CD8-positive, alpha-beta memory T cell (primary cell): ENCODE measurements around the gene ABR. TPM values are rescaled to one million over a fixed set of nuclear protein-coding genes. Genes with fewer than 3 reads are reported as not detected.
A peak's percentile ranks its signal among the peaks of the same experiment; 100 is the strongest.

Experiments
- CTCF ChIA-PET: fragments of 350-600 bp; sonication (Branson Sonifier 250); formaldehyde crosslinking; loops from one replicate; lab custom pipeline; 2021; ENCODE audit warnings: antibody characterized with exemption; lab: Charles Lee
- POLR2A ChIA-PET: fragments of 350-600 bp; sonication (Branson Sonifier 250); formaldehyde crosslinking; loops from one replicate; lab custom pipeline; 2021; ENCODE audit warnings: antibody characterized with exemption; lab: Charles Lee
- DNase-seq, 5 donors: peaks; one replicate each; pipeline versions ENCODE4 v3.0.0 to v3.0.0-alpha.2; 2020 to 2022; ENCODE audit warnings: mixed read lengths in 1 of 5
- H3K27ac ChIP-seq: one replicate; pipeline ENCODE4 v1.7.0; 2013; ENCODE audit warnings: low read depth, mild to moderate bottlenecking, low read length, moderate library complexity
- H3K27me3 ChIP-seq: 2 replicates; pipeline ENCODE4 v1.7.0; 2013; ENCODE audit warnings: low read length, mild to moderate bottlenecking; ENCODE audit not compliant: insufficient read depth, poor library complexity, severe bottlenecking
- H3K36me3 ChIP-seq: 2 replicates; pipeline ENCODE4 v1.7.0; 2013; ENCODE audit warnings: mild to moderate bottlenecking, low read length, moderate library complexity; ENCODE audit not compliant: insufficient read depth
- H3K4me1 ChIP-seq: 2 replicates; pipeline ENCODE4 v1.7.0; 2013; ENCODE audit warnings: mild to moderate bottlenecking, low read length, moderate library complexity; ENCODE audit not compliant: insufficient read depth
- H3K4me3 ChIP-seq: 2 replicates; pipeline ENCODE4 v1.7.0; 2013; ENCODE audit warnings: mild to moderate bottlenecking, low read length
- H3K9me3 ChIP-seq: 2 replicates; pipeline ENCODE4 v1.7.0; 2013; ENCODE audit warnings: mild to moderate bottlenecking, low read length
- H3K27ac Mint-ChIP-seq, 8 donors: one replicate each; pipeline ENCODE4 v1.8.0; 2020 to 2021; ENCODE audit warnings: mixed read lengths in 8 of 8, mild to moderate bottlenecking in 6 of 8, inconsistent platforms in 3 of 8, moderate library complexity in 3 of 8
- H3K27me3 Mint-ChIP-seq, 2 donors: one replicate each; pipeline ENCODE4 v1.8.0; 2020 to 2021; ENCODE audit warnings: mixed read lengths in 2 of 2, mild to moderate bottlenecking in 1 of 2, moderate library complexity in 1 of 2
- H3K36me3 Mint-ChIP-seq, 3 donors: one replicate each; pipeline ENCODE4 v1.8.0; 2020 to 2021; ENCODE audit warnings: mixed read lengths in 3 of 3, inconsistent platforms in 1 of 3, mild to moderate bottlenecking in 1 of 3
- H3K4me1 Mint-ChIP-seq, 3 donors: one replicate each; pipeline ENCODE4 v1.8.0; 2020 to 2021; ENCODE audit warnings: mixed read lengths in 3 of 3, inconsistent platforms in 1 of 3, mild to moderate bottlenecking in 1 of 3
- H3K4me3 Mint-ChIP-seq, 7 donors: one replicate each; pipeline ENCODE4 v1.8.0; 2020 to 2021; ENCODE audit warnings: mixed read lengths in 7 of 7, mild to moderate bottlenecking in 6 of 7, moderate library complexity in 4 of 7, inconsistent platforms in 2 of 7
- H3K9me3 Mint-ChIP-seq, 5 donors: one replicate each; pipeline ENCODE4 v1.8.0; 2020 to 2022; ENCODE audit warnings: mixed read lengths in 5 of 5, mild to moderate bottlenecking in 3 of 5, moderate library complexity in 2 of 5, inconsistent platforms in 1 of 5
- polyA plus RNA-seq: library from polyadenylated mRNA; unstranded; fragments of 300-500 nt; fragmentation: Illumina TruSeq; gene quantifications from one replicate; pipeline ENCODE4 v1.2.3, GENCODE V29; 2021
- total RNA-seq, 2 experiments: library from RNA; stranded (reverse); gene quantifications; one replicate each; pipeline ENCODE4 v1.2.3, GENCODE V29; 2021

Gene ABR
- total and polyA plus RNA-seq, 3 experiments from 2014 or later: 26.9 to 60.8 (median 60.4) TPM

DNA sequence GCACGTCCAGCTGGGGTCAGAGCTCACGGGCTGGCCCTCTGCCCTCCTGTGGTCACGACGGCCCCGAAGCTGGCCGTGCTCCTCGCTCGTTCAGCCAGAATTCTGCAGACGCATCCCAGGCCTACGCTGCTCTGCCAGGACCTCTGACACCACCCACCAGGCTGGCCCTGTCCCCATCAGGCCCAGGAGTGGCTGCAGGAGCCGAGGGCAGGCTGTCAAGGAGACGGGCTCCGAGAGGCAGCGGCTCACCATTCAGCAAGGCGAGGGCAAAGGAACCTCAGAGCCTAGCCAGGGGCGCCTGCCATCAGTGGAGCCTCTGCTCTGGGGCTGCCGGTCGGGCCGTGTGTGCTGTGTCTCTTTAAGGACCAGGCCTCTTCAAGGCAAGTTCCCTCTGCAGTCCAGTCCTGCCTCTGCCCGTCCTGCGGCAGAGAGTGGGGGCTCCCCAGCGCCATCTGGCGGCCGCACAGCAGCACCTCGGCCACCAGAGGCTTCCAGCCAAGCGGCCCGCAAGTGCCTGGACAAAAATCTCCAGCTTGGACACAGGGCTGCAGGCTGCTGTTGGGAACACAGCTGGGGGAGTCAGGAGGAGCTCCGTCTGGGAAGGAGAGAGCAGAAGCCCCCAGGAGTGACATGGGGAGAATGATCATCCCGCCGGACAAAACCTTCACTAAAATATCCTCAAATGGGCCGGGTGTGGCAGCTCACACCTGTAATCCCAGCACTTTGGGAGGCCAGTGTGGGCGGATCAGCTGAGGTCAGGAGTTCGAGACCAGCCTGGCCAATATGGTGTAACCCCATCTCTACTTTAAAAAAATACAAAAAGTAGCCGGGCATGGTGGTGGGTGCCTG lies 7.4 kb upstream of the ABR start:
- no peaks in the 10 kb centered on the region for H3K9me3 Mint-ChIP-seq
- H3K27me3 Mint-ChIP-seq: peaks cover 0 to 4% of the 10 kb centered on the region in 2 donors
- ChIA-PET POLR2A (interaction anchor here (1.0 kb wide), 1 partner anchor 14 kb away, joined by 3 read pairs; no protein-coding TSS in a partner anchor), CTCF (interaction anchor here (0.8 to 6.8 kb wide), 11 partner anchors 9 to 131 kb away, joined by 3 to 62 read pairs (median 6); no protein-coding TSS in a partner anchor)
- no peaks in the 10 kb centered on the region for H3K36me3 Mint-ChIP-seq
- peaks cover 8 to 23% (median 8%) of the 10 kb centered on the region in 3 donors for H3K4me1 Mint-ChIP-seq
- H3K27ac Mint-ChIP-seq: no peak overlapping the region
- Histone ChIP-seq H3K36me3 (no peaks in the 10 kb centered on the region), H3K27ac (no peak overlapping the region), H3K9me3 (no peaks in the 10 kb centered on the region), H3K4me1 (peaks cover 4% of the 10 kb centered on the region), H3K4me3 (no peak overlapping the region), H3K27me3 (no peaks in the 10 kb centered on the region)
- DNase-seq: peak; percentile 64 to 80 (median 68)
- no peak overlapping the region for H3K4me3 Mint-ChIP-seq

DNA sequence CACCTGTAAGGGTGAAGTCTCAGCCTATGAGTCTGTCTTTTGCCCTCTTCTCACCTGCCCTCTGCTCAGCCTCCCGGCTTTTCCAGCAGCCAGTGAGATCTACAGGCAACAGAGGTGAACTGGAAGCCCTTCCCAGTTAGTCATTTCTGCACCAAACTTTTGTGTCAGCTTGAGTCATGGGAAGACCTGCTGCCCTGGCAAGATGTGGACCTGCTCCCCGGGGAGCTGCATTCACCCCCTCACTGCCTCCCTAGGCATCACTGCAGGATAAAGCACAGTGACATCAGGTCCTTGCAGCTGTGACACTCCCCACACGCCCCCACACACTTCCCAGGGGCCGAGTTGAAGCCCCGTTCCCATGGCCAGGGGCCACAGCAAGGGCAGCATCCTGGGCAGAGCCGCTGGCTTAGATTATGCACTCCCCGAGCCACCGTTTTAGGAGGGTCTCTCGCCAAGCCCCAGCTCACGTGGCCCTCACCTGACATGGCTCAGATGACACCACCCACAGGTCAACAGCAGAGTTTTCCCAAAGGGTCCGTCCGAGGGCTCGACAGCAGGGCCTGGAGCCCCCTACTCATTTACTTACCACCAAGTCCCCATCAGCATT lies 6.5 kb upstream of the ABR start:
- Histone ChIP-seq H3K4me3 (no peak overlapping the region), H3K9me3 (no peaks in the 10 kb centered on the region), H3K36me3 (no peaks in the 10 kb centered on the region), H3K27me3 (no peaks in the 10 kb centered on the region), H3K27ac (no peak overlapping the region), H3K4me1 (peaks cover 4% of the 10 kb centered on the region)
- H3K4me1 Mint-ChIP-seq: peaks cover 8 to 27% (median 8%) of the 10 kb centered on the region in 3 donors
- no peaks in the 10 kb centered on the region for H3K9me3 Mint-ChIP-seq
- POLR2A ChIA-PET: interaction anchor here (1.0 kb wide), 1 partner anchor 15 kb away, joined by 3 read pairs; no protein-coding TSS in a partner anchor
- H3K36me3 Mint-ChIP-seq: no peaks in the 10 kb centered on the region
- peak overlapping the region in 1 of 8 donors; percentile 51 for H3K27ac Mint-ChIP-seq
- peaks cover 0 to 4% of the 10 kb centered on the region in 2 donors for H3K27me3 Mint-ChIP-seq
- CTCF ChIA-PET: interaction anchor here (1.5 to 6.8 kb wide), 6 partner anchors 9 to 130 kb away, joined by 5 to 62 read pairs (median 10); no protein-coding TSS in a partner anchor
- DNase-seq: no peak
- no peak overlapping the region for H3K4me3 Mint-ChIP-seq

DNA sequence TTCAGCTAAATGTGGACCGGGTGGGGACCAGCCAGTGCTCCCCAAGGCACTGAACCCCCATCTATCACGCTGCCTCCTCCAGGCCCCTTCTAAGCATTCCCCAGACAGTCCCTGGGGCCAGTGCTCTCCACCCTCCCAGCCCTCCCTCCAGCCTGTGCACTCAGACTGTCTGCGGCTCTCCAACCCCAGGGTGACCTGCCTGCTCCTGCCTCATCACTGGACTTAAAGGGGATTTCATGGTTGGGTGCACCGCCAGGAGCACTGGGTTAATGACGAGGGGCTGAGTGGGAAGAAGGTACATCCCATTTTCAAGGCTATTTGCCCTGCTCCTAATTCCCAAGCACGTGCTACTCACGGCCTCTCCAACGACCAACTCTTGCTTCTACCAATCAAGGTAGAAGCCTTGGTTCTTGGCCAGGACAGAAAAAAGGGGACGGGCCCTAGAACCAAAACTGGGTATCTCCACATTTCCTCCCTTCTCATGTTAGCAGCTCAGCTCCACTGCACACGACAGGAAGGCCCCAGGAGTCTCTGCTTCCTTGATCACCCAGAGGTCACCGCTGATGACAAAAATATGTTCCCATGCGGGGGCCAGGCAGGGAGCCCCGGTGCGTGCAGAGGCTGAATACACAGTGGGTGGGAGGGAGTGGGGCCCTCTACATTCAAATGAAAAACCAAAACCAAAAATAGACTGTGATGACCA lies 3.5 kb upstream of the ABR start:
- Histone ChIP-seq H3K4me3 (no peak overlapping the region), H3K4me1 (peaks cover 8% of the 10 kb centered on the region), H3K27me3 (no peaks in the 10 kb centered on the region), H3K36me3 (no peaks in the 10 kb centered on the region), H3K9me3 (no peaks in the 10 kb centered on the region), H3K27ac (no peak overlapping the region)
- H3K27me3 Mint-ChIP-seq: peaks cover 0 to 1% of the 10 kb centered on the region in 2 donors
- no peak for DNase-seq
- H3K4me3 Mint-ChIP-seq: peak overlapping the region in 1 of 7 donors; percentile 57
- ChIA-PET POLR2A (interaction anchor here (0.7 kb wide), 1 partner anchor 46 kb away, joined by 3 read pairs; no protein-coding TSS in a partner anchor), CTCF (interaction anchor here (6.8 kb wide), 1 partner anchor 61 kb away, joined by 62 read pairs; no protein-coding TSS in a partner anchor)
- no peaks in the 10 kb centered on the region for H3K9me3 Mint-ChIP-seq
- H3K36me3 Mint-ChIP-seq: no peaks in the 10 kb centered on the region
- H3K4me1 Mint-ChIP-seq: peaks cover 8 to 36% (median 9%) of the 10 kb centered on the region in 3 donors
- H3K27ac Mint-ChIP-seq: peak overlapping the region in 2 of 8 donors; percentile 32 to 86

DNA sequence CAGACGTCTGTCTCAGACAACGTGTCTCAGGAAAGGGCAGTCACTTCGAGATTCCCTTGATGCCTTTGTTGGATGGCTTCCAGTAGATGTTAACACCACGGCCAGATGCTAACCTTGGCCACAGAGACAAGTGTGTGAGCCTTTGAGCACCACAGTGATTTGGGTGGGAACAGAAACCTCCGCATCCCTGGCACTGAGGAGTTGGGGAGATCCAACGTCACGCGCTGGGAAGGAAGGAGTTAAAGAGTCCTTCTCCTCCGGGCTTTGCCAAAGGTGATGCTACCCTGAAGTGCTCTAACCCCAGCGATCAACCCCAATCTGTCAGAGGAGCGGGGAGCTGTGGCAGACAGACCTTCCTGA lies 3.0 kb upstream of the ABR start:
- H3K4me3 Mint-ChIP-seq: peak overlapping the region in 1 of 7 donors; percentile 85
- H3K27ac Mint-ChIP-seq: no peak overlapping the region
- no peaks in the 10 kb centered on the region for H3K9me3 ChIP-seq
- H3K27ac ChIP-seq: no peak overlapping the region
- no peaks in the 10 kb centered on the region for H3K27me3 Mint-ChIP-seq
- no peaks in the 10 kb centered on the region for H3K36me3 ChIP-seq
- peaks cover 8% of the 10 kb centered on the region for H3K4me1 ChIP-seq
- ChIA-PET CTCF (interaction anchor here (6.8 kb wide), 1 partner anchor 60 kb away, joined by 62 read pairs; no protein-coding TSS in a partner anchor), POLR2A (interaction anchor here (0.7 kb wide), 1 partner anchor 46 kb away, joined by 3 read pairs; no protein-coding TSS in a partner anchor)
- no peaks in the 10 kb centered on the region for H3K27me3 ChIP-seq
- no peak overlapping the region for H3K4me3 ChIP-seq
- no peak for DNase-seq
- H3K4me1 Mint-ChIP-seq: peaks cover 8 to 38% (median 9%) of the 10 kb centered on the region in 3 donors
- H3K9me3 Mint-ChIP-seq: no peaks in the 10 kb centered on the region
- no peaks in the 10 kb centered on the region for H3K36me3 Mint-ChIP-seq

DNA sequence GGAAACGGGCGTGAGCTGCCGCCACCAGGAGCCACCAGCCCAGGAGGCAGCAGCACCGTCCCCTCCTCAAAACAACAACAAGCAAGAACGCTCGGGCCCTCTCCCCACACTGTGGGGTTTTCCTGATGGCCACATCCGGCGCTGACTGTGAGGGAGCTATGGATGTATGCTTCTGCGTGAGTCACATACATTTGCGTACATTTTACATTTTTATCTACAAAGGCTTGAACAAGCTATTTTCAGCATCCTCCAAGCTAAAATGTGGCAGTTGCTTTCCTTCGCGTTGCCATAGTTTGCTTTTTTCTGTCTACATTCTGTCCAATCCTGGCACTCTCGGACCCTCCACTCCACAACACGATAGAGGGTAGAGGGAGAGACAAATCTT lies 2.0 kb upstream of the ABR start:
- DNase-seq: no peak
- Mint-ChIP-seq H3K36me3 (no peaks in the 10 kb centered on the region), H3K4me3 (peak overlapping the region in 5 of 7 donors; percentile 20 to 77 (median 53)), H3K27me3 (no peaks in the 10 kb centered on the region), H3K27ac (peak overlapping the region in 1 of 8 donors; percentile 60), H3K4me1 (peaks cover 3 to 41% (median 7%) of the 10 kb centered on the region in 3 donors), H3K9me3 (no peaks in the 10 kb centered on the region)
- Histone ChIP-seq H3K4me3 (no peak overlapping the region), H3K27ac (no peak overlapping the region), H3K9me3 (no peaks in the 10 kb centered on the region), H3K27me3 (no peaks in the 10 kb centered on the region), H3K4me1 (peaks cover 5% of the 10 kb centered on the region), H3K36me3 (no peaks in the 10 kb centered on the region)
- POLR2A ChIA-PET: no interaction called here
- CTCF ChIA-PET: interaction anchor here (0.8 to 1.9 kb wide), 4 partner anchors 10 to 59 kb away, joined by 3 to 6 read pairs (median 3); no protein-coding TSS in a partner anchor

DNA sequence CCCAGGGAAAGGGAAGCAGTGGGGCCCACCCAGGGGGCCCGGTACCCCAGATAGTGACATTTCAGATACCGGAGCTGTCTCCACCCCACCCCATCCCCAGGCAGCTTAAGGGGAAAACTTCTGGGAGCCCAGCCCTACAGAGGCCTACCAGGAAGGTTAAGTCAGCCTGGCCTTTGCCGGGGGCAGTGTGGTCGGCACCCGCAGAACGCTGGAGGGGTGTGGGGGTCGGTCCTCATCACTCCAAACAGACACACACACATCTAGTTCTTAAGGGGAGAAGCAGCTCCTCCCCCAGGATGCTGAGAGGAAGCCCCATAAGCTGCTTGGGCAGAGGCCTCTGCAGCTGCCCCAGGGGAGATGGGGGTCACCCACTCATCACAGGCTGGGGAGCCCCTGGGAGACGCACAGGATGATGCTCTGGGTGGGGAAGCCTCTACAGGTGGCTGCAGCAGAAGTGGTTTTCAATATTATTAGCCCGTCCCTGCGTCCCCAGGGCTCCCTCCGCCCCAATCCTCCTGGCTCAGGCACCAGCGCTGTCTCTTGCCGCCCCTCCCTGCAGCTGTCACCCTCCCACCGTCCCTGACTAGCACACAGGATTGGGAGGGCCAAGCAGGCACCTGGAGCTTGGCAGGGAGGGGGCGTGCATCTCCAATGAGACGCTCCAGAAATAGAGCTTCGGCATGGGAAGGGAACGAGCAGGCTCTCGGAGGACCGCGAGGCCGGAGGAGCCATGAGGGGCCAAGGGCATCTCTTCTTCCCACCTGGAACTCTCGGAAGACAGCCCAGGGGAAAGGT lies 1.4 kb upstream of the ABR start:
- Mint-ChIP-seq H3K4me3 (peak overlapping the region in 6 of 7 donors; percentile 32 to 77 (median 45)), H3K27ac (peak overlapping the region in 1 of 8 donors; percentile 36), H3K27me3 (no peaks in the 10 kb centered on the region), H3K36me3 (no peaks in the 10 kb centered on the region), H3K9me3 (no peaks in the 10 kb centered on the region), H3K4me1 (peaks cover 0 to 41% (median 4%) of the 10 kb centered on the region in 3 donors)
- POLR2A ChIA-PET: no interaction called here
- CTCF ChIA-PET: interaction anchor here (0.8 to 1.9 kb wide), 5 partner anchors 10 to 59 kb away, joined by 3 to 6 read pairs (median 3); no protein-coding TSS in a partner anchor
- Histone ChIP-seq H3K27ac (no peak overlapping the region), H3K9me3 (no peaks in the 10 kb centered on the region), H3K27me3 (no peaks in the 10 kb centered on the region), H3K36me3 (no peaks in the 10 kb centered on the region), H3K4me3 (no peak overlapping the region), H3K4me1 (peaks cover 4% of the 10 kb centered on the region)
- no peak for DNase-seq
